22Rv1 (cell line): ENCODE measurements around the gene TENM4.
"Not testable (repeated sequence)": the region's sequence is repeated elsewhere in the genome, so short reads cannot be mapped to it uniquely, and the experiment has no call there.

Experiments used
- H3K27ac ChIP-seq: fragments of 450-650 bp; 2 replicates; pipeline ENCODE4 v1.5.1; 2017
- ZFX ChIP-seq: fragments of 450-650 bp; IDR thresholded peaks from 2 replicates; pipeline ENCODE4 v1.6.1; 2017; ENCODE audit warnings: antibody characterized with exemption, borderline replicate concordance
- TF ChIP-seq, protein P1 (sequence below): fragments of 450-650 bp; IDR thresholded peaks from 2 replicates; pipeline ENCODE4 v1.5.1; 2017; ENCODE audit warnings: mild to moderate bottlenecking

Gene TENM4

DNA sequence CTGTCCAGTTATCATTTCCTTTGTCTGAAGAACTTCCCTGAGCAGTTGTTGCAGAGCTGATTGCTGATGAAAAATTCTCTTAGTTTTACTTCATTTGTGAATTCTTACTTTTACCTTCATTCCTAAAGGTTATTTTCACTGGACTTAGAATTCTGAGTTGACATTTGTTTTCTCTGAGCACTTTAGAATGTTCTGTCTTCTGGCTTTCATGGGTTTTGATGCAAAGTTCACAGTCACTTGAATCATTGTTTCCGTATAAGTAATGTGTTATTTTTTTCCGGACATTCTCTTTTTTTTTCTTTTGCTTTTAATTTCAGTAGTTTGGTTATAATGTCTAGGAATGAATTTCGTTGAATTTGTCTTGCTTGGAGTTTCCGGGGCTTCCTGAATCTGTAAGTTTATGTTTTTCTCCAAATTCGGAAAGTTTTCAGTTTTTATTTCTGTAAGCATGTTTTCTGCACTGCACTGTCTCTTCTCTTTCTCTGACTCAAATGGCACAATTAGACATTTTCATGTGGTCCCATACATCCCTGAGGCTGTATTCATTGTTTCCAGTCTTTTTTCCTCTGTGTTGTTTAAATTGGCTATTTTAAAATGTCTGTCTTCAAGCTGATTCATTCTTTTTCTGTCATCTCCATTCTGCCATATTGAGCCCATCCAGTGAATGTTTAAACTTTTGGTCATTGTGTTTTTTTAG, 797.7 kb downstream of the TENM4 start:
- no peak overlapping the region for H3K27ac ChIP-seq
- TF ChIP-seq ZFX, result no peak
- TF ChIP-seq, protein P1, sequence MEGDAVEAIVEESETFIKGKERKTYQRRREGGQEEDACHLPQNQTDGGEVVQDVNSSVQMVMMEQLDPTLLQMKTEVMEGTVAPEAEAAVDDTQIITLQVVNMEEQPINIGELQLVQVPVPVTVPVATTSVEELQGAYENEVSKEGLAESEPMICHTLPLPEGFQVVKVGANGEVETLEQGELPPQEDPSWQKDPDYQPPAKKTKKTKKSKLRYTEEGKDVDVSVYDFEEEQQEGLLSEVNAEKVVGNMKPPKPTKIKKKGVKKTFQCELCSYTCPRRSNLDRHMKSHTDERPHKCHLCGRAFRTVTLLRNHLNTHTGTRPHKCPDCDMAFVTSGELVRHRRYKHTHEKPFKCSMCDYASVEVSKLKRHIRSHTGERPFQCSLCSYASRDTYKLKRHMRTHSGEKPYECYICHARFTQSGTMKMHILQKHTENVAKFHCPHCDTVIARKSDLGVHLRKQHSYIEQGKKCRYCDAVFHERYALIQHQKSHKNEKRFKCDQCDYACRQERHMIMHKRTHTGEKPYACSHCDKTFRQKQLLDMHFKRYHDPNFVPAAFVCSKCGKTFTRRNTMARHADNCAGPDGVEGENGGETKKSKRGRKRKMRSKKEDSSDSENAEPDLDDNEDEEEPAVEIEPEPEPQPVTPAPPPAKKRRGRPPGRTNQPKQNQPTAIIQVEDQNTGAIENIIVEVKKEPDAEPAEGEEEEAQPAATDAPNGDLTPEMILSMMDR, result no peak

GRCh38 chr11:78641541-78641940, 799.3 kb downstream of the TENM4 start:
- TF ChIP-seq ZFX, result no peak
- TF ChIP-seq, protein P1, result no peak
- H3K27ac ChIP-seq, result no peak overlapping the region

DNA sequence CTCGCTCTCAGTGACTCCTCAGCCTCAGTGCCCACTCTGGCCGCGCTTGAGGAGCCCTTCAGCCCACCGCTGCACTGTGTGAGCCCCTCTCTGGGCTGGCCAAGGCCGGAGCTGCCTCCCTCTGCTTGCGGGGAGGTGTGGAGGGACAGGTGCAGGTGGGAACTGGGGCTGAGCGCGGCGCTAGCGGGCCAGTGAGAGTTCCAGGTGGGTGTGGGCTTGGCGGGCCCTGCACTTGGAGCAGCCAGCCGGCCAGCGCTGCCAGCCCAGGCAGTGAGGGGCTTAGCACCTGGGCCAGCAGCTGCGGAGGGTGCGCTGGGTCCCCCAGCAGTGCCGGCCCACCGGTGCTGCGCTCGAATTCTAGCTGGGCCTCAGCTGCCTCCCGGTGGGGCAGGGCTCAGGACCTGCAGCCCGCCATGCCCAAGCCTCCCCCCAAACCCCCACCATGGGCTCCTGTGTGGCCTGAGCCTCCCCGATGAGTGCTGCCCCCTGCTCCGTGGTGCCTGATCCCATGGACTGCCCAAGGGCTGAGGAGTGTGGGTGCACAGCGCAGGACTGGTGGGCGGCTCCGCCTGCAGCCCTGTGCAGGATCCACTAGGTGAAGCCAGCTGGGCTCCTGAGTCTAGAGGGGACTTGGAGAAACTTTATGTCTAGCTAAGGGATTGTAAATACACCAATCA, 802.0 kb downstream of the TENM4 start:
- H3K27ac ChIP-seq, result no peak overlapping the region
- no peak for TF ChIP-seq ZFX
- TF ChIP-seq, protein P1, result no peak

GRCh38 chr11:78637527-78637926, 803.3 kb downstream of the TENM4 start:
- H3K27ac ChIP-seq, result not testable (repeated sequence)

DNA sequence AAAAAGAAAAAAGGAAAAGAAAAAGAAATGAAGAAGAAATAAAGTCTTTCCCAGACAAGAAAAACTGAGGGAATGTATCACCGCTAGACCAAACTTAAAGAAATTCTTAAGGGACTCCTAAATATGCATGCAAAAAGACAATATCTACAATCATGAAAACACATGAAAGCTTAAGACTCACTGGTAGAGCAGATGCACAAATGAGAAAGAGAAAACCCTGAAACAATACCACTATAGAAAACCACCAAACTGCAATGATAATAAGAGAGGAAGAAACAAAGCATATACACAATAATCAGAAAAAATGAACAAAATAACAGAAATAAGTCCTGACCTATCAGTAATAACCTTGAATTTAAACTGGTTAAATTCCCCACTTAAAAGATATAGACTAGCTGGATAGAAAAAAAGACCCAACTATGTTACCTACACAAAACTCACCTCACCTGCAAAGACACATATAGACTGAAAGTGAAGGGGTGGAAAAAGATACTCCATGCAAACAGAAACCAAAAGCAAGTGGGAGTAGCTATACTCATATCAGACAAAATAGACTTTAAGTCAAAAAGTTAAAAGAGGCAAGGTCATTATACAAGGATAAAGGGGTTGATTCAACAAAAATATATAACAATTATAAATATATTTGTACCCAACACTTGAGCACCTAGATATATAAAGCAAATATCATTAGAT, 804.9 kb downstream of the TENM4 start:
- H3K27ac ChIP-seq, result no peak overlapping the region
- TF ChIP-seq ZFX, result no peak
- TF ChIP-seq, protein P1, result no peak

DNA sequence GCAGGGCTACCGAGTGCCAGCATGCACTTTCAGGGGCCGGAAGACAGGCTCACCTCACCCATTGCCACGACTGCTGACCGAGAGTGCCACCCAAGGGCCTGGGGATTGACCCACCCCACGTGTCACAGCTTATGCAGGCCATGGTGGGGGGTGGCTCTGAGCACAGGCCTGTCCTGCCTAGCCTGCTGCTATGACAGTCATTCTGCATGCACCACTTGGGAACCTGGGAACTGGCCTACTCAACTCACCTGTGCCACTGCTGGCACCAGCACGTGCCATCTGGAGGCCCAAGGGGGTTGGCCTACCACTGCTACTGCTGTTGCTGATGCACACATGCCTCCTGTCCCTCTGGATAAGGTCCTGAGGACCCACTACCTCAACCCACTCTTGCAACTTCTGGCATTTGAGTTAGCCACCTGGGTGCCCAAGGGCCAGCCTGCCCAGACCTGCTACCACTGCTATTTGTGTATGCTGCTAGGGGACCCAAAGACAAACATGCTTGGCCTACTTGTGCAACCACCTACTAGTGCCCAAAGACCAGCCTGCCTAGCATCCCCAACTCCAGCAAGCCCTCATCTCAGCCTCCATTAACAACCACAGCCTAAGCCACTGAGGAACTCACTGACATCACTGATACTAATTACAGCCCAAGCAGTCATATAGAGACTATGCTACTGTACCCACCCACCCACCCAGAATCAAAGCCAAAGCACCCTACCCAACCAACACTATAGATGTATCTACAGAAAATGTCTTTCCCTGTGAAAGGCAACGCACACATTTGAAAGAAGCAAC, 807.1 kb downstream of the TENM4 start:
- TF ChIP-seq ZFX, result no peak
- TF ChIP-seq, protein P1, result no peak
- H3K27ac ChIP-seq, result no peak overlapping the region

DNA sequence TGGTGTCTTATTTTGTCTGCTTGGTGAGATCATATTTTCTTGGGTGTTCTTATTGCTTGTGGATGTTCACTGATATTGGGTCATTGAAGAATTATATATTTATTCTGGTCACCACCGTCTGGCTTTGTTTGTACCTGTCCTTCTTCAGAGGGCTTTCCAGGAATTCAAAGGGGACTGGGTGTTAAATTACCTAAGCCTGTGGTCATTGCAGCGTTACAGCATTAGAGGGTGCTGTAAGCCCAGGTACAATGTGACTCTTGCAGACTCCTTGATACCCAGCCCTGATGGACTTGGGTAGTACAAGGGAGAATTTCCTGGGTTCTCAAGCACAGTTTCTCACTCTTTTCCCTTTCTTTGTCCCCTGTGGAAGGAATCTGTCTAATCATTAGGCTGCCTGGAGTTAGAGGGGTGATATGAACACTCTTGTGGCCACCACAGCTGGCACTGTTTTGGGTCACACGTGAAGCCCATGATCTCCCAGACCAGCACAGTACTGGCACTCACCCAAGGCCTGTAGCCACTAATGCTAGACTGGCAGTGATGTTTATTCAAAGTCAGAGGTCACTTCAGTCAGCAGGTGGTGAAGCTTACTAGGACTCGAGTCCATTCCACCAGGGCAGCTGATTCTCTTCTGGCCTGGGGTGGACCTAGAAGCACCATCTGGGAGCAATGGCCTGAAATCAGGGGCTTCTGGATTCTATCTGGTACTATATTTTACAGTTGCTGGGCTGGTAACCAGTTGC, 810.1 kb downstream of the TENM4 start:
- H3K27ac ChIP-seq, result no peak overlapping the region
- TF ChIP-seq ZFX, result no peak
- TF ChIP-seq, protein P1, result no peak
